HepG2 (cell line): Measurements from ENCODE around the gene LRP10. TPM values are rescaled to one million over a fixed set of nuclear protein-coding genes. Genes with fewer than 3 reads are reported as not detected.

Experiments
- ATF6 ChIP-seq: sonication (generic); formaldehyde crosslinking; conservative IDR thresholded peaks from 2 replicates; pipeline ENCODE4 v1.4.0; 2020; ENCODE audit warnings: missing genetic modification reagents
- BRD4 ChIP-seq: sonication (generic); formaldehyde crosslinking; IDR thresholded peaks from 2 replicates; pipeline ENCODE4 v1.4.0; 2020; ENCODE audit warnings: missing genetic modification reagents
- CHCHD3 ChIP-seq: sonication (generic); formaldehyde crosslinking; IDR thresholded peaks from 2 replicates; pipeline ENCODE4 v1.8.0; 2022; ENCODE audit warnings: mild to moderate bottlenecking, missing genetic modification reagents, moderate library complexity
- ESRRA ChIP-seq: sonication (generic); formaldehyde crosslinking; IDR thresholded peaks from 2 replicates; pipeline ENCODE4 v1.5.1; 2020; ENCODE audit warnings: mild to moderate bottlenecking, low read depth, missing genetic modification reagents
- ETS1 ChIP-seq: sonication (generic); formaldehyde crosslinking; IDR thresholded peaks from 2 replicates; pipeline ENCODE4 v1.4.0; 2020; ENCODE audit warnings: missing genetic modification reagents
- GATAD1 ChIP-seq: IDR thresholded peaks from 2 replicates; pipeline ENCODE4 v1.6.1; 2016; ENCODE audit warnings: missing genetic modification reagents, missing compliant biosample characterization
- GLI4 ChIP-seq: sonication (generic); formaldehyde crosslinking; IDR thresholded peaks from 2 replicates; pipeline ENCODE4 v1.5.1; 2020; ENCODE audit warnings: missing genetic modification reagents, mild to moderate bottlenecking, moderate library complexity, borderline replicate concordance
- HNRNPL ChIP-seq: fragments of 200-400 bp; formaldehyde crosslinking; IDR thresholded peaks from 2 replicates; pipeline ENCODE4 v1.6.1; 2017; ENCODE audit warnings: mild to moderate bottlenecking, low read depth, low read length
- KLF12 ChIP-seq: sonication (generic); formaldehyde crosslinking; IDR thresholded peaks from 2 replicates; pipeline ENCODE4 v1.4.0; 2020; ENCODE audit warnings: missing genetic modification reagents, borderline replicate concordance
- LCORL ChIP-seq, 2 experiments: fragments of 450-650 bp in 1 of 2; sonication (generic) in 1 of 2; formaldehyde crosslinking in 1 of 2; IDR thresholded peaks; 2 replicates each; pipeline versions ENCODE4 v1.5.0 to v1.6.1; 2017 to 2020; ENCODE audit warnings: antibody characterized with exemption in 1 of 2, missing genetic modification reagents in 1 of 2
- MEIS2 ChIP-seq: sonication (generic); formaldehyde crosslinking; IDR thresholded peaks from 2 replicates; pipeline ENCODE4 v1.9.0; 2021; ENCODE audit warnings: mild to moderate bottlenecking, missing genetic modification reagents
- ZKSCAN5 ChIP-seq: sonication (generic); formaldehyde crosslinking; IDR thresholded peaks from 2 replicates; pipeline ENCODE4 v1.5.1; 2020; ENCODE audit warnings: mild to moderate bottlenecking, missing genetic modification reagents
- ZNF142 ChIP-seq: sonication (generic); formaldehyde crosslinking; IDR thresholded peaks from 2 replicates; pipeline ENCODE4 v1.4.0; 2020; ENCODE audit warnings: missing genetic modification reagents
- ZNF225 ChIP-seq: sonication (generic); formaldehyde crosslinking; IDR thresholded peaks from 2 replicates; pipeline ENCODE4 v1.4.0; 2020; ENCODE audit warnings: mild to moderate bottlenecking, missing genetic modification reagents
- ZNF274 ChIP-seq: sonication (generic); formaldehyde crosslinking; IDR thresholded peaks from 2 replicates; pipeline ENCODE4 v1.5.1; 2020; ENCODE audit warnings: mild to moderate bottlenecking, missing genetic modification reagents
- ZNF275 ChIP-seq: sonication (generic); formaldehyde crosslinking; IDR thresholded peaks from 2 replicates; pipeline ENCODE4 v1.8.0; 2022; ENCODE audit warnings: missing genetic modification reagents, mild to moderate bottlenecking, inconsistent platforms, borderline replicate concordance
- ZNF782 ChIP-seq: sonication (generic); formaldehyde crosslinking; IDR thresholded peaks from 2 replicates; pipeline ENCODE4 v1.4.0; 2020; ENCODE audit warnings: missing genetic modification reagents, mild to moderate bottlenecking, borderline replicate concordance
- polyA plus RNA-seq, 8 experiments: library from polyadenylated mRNA; depleted of rRNA in 3 of 8; stranded (reverse) in 7 of 8; unstranded in 1 of 8; fragments of >200 nt; fragmentation: Illumina TruSeq in 4 of 8; extraction: Trizol in 4 of 8; gene quantifications; 2 replicates each; pipeline versions ENCODE4 v1.2.1 to v1.2.3, GENCODE V29; 2011 to 2016; ENCODE audit warnings: low read depth in 4 of 8, missing spikeins in 1 of 8, mixed read lengths in 1 of 8; ENCODE audit not compliant: insufficient read depth in 1 of 8
- total RNA-seq, 5 experiments: library from RNA; depleted of rRNA; stranded (reverse); fragments of >200 nt; fragmentation: Illumina TruSeq; extraction: Trizol; gene quantifications; 2 replicates each; pipeline ENCODE4 v1.2.3, GENCODE V29; 2016; ENCODE audit warnings: low read depth in 1 of 5

LRP10 gene
- total and polyA plus RNA-seq, 2 of the 13 experiments (the other 11 are each of a cell fraction or from before 2014, with no cell fraction given), result 16.9 to 45.2 TPM

- no peak for TF ChIP-seq ATF6
- peak; percentile 97 for TF ChIP-seq CHCHD3 (CRISPR knock-in tag)
- no peak for TF ChIP-seq HNRNPL
- TF ChIP-seq GLI4 (CRISPR knock-in tag), result peak; percentile 86; the same call in 1 of the 2 replicates
- TF ChIP-seq ZKSCAN5 (CRISPR knock-in tag), result no peak
- TF ChIP-seq ZNF275 (CRISPR knock-in tag), result no peak
- TF ChIP-seq ZNF225 (CRISPR knock-in tag), result peak; percentile 76; the same call in 1 of the 2 replicates
- peak; percentile 78; the same call in 1 of the 2 replicates for TF ChIP-seq BRD4 (CRISPR knock-in tag)
- peak; percentile 28; the same call in 1 of the 2 replicates for TF ChIP-seq GATAD1
- TF ChIP-seq ESRRA (CRISPR knock-in tag), result peak; percentile 37; the same call in 1 of the 2 replicates
- no peak for TF ChIP-seq MEIS2 (CRISPR knock-in tag)
- no peak for TF ChIP-seq ZNF142 (CRISPR knock-in tag)
- TF ChIP-seq ZNF782 (CRISPR knock-in tag), result peak; percentile 88; the same call in 1 of the 2 replicates
- no peak; the same call in 1 of the 2 replicates for TF ChIP-seq ETS1 (CRISPR knock-in tag)
- peak; percentile 97 for TF ChIP-seq ZNF274 (CRISPR knock-in tag)
- TF ChIP-seq LCORL (IDR thresholded peaks at IDR 0.05), result no peak
- TF ChIP-seq LCORL (CRISPR knock-in tag; IDR thresholded peaks at IDR 0.05), result 0 out of 2 replicates have a peak, but pooled peaks have one; percentile 29
- no peak for TF ChIP-seq KLF12 (CRISPR knock-in tag)
These were observed 34.3 kb upstream of the LRP10 start (continued) for GRCh38 chr14:22837114-22837749.
